GM12878 (cell line): ENCODE data around the gene DNASE1L3. TPM values are rescaled to one million over a fixed set of nuclear protein-coding genes. Genes with fewer than 3 reads are reported as not detected.

Experiments used
- ATAC-seq: fragments of 200-7000 bp; cut with Tn5 transposase; 3 replicates; pipeline ENCODE4 v1.9.1; 2020; ENCODE audit warnings: mild to moderate bottlenecking, moderate library complexity
- BruUV-seq: library from RNA; stranded (reverse); fragments of 400-500 nt; replicated peaks from 2 replicates; lab custom pipeline; 2021; lab: Mats Ljungman, UMichigan
- CTCF ChIA-PET: fragments of 300-600 bp; sonication (Branson Sonifier 250); formaldehyde crosslinking; extraction: SDS; loops from one replicate; lab custom pipeline; 2021; ENCODE audit warnings: inconsistent platforms; lab: Yijun Ruan, JAX
- POLR2A ChIA-PET: fragments of 350-600 bp; formaldehyde crosslinking; extraction: SDS; loops from one replicate; lab custom pipeline; 2021; ENCODE audit warnings: inconsistent platforms; lab: Charles Lee
- RAD21 ChIA-PET: fragments of 300-600 bp; sonication (Branson Sonifier 250); formaldehyde crosslinking; loops from one replicate; lab custom pipeline; 2023; ENCODE audit warnings: antibody characterized with exemption; ENCODE audit not compliant: unreplicated experiment; lab: Charles Lee
- SMC1A ChIA-PET: fragments of 300-600 bp; sonication (Branson Sonifier 250); formaldehyde crosslinking; loops from one replicate; lab custom pipeline; 2023; ENCODE audit not compliant: unreplicated experiment, uncharacterized antibody; lab: Charles Lee
- DNase-seq: peaks from one replicate; pipeline ENCODE4 v3.0.0-alpha.2; 2011; ENCODE audit warnings: low read depth, low spot score
- FAIRE-seq: peaks from 3 replicates; lab custom pipeline; 2011; peaks lifted over from hg19 to GRCh38; lab: Jason Lieb, UNC
- H2AFZ ChIP-seq: 2 replicates; pipeline ENCODE4 v1.6.0; 2011; ENCODE audit warnings: low read depth, low read length, control low read depth; ENCODE audit not compliant: control insufficient read depth
- H3K27ac ChIP-seq: 2 replicates; pipeline ENCODE4 v1.5.1; 2011; ENCODE audit warnings: control low read depth; ENCODE audit not compliant: control insufficient read depth, insufficient read depth
- H3K27me3 ChIP-seq, 2 experiments: replicated peaks in 1 of 2; 2 replicates each; pipeline versions ENCODE4 v1.6.0 to v1.6.1; 2011; ENCODE audit warnings: low read length in 1 of 2; ENCODE audit not compliant: control insufficient read depth in 2 of 2, insufficient read depth in 2 of 2
- H3K36me3 ChIP-seq, 2 experiments: 2 replicates each; pipeline ENCODE4 v1.5.1; 2011; ENCODE audit warnings: low read length in 1 of 2; ENCODE audit not compliant: control insufficient read depth in 2 of 2, insufficient read depth in 2 of 2
- H3K4me1 ChIP-seq: 2 replicates; pipeline ENCODE4 v1.6.1; 2011; ENCODE audit warnings: mild to moderate bottlenecking, low read length, moderate library complexity, mixed read lengths; ENCODE audit not compliant: control insufficient read depth, insufficient read depth
- H3K4me2 ChIP-seq: 2 replicates; pipeline ENCODE4 v1.6.0; 2011; ENCODE audit warnings: control low read depth; ENCODE audit not compliant: control insufficient read depth, insufficient read depth
- H3K4me3 ChIP-seq: fragments of 200-600 bp; sonication (generic); 2 replicates; pipeline ENCODE4 v1.5.1; 2016
- H3K79me2 ChIP-seq: 2 replicates; pipeline ENCODE4 v1.6.0; 2011; ENCODE audit warnings: low read length; ENCODE audit not compliant: control insufficient read depth, insufficient read depth
- H3K9ac ChIP-seq: 2 replicates; pipeline ENCODE4 v1.8.0; 2011; ENCODE audit warnings: low read length, control low read depth, mixed read lengths; ENCODE audit not compliant: control insufficient read depth, insufficient read depth
- H3K9me3 ChIP-seq: replicated peaks from 3 replicates; pipeline ENCODE4 v1.5.1; 2011; ENCODE audit warnings: mild to moderate bottlenecking, low read length; ENCODE audit not compliant: control insufficient read depth, insufficient read depth
- H4K20me1 ChIP-seq: 2 replicates; pipeline ENCODE4 v1.6.0; 2011; ENCODE audit not compliant: control insufficient read depth, insufficient read depth
- CBX5 ChIP-seq: sonication (generic); IDR thresholded peaks from 2 replicates; pipeline ENCODE4 v1.6.1; 2016; ENCODE audit warnings: low read depth, moderate library complexity, mild to moderate bottlenecking, inconsistent platforms
- CHD4 ChIP-seq: fragments of 200-600 bp; sonication (generic); IDR thresholded peaks from 2 replicates; pipeline ENCODE4 v1.6.1; 2016; ENCODE audit warnings: mild to moderate bottlenecking
- CUX1 ChIP-seq: IDR thresholded peaks from 2 replicates; pipeline ENCODE4 v1.6.1; 2012; ENCODE audit warnings: improper control_type of control experiment, low read depth, low read length; ENCODE audit not compliant: insufficient replicate concordance
- E2F4 ChIP-seq: IDR thresholded peaks from 2 replicates; pipeline ENCODE4 v1.6.1; 2012; ENCODE audit warnings: low read depth, low read length, improper control_type of control experiment
- HCFC1 ChIP-seq: fragments of 150-350 bp; IDR thresholded peaks from 2 replicates; pipeline ENCODE4 v1.6.1; 2014; ENCODE audit warnings: low read length
- HDAC2 ChIP-seq: fragments of 200-600 bp; sonication (generic); IDR thresholded peaks from 2 replicates; pipeline ENCODE4 v1.6.1; 2017
- IKZF1 ChIP-seq: fragments of 450-650 bp; conservative IDR thresholded peaks from 2 replicates; pipeline ENCODE4 v1.6.1; 2017; ENCODE audit warnings: antibody characterized with exemption, mild to moderate bottlenecking
- IRF5 ChIP-seq: fragments of 450-650 bp; IDR thresholded peaks from 2 replicates; pipeline ENCODE4 v1.6.1; 2017; ENCODE audit warnings: borderline replicate concordance
- MEF2B ChIP-seq: fragments of 450-650 bp; IDR thresholded peaks from 2 replicates; pipeline ENCODE4 v1.6.1; 2018; ENCODE audit warnings: mild to moderate bottlenecking, moderate library complexity; ENCODE audit not compliant: partially characterized antibody, poor library complexity, severe bottlenecking
- MTA2 ChIP-seq: fragments of 450-650 bp; IDR thresholded peaks from 2 replicates; pipeline ENCODE4 v1.6.1; 2016; ENCODE audit warnings: low read depth, mild to moderate bottlenecking, moderate library complexity
- NBN ChIP-seq: fragments of 450-650 bp; IDR thresholded peaks from 2 replicates; pipeline ENCODE4 v1.6.1; 2016
- NR2F1 ChIP-seq: fragments of 450-650 bp; conservative IDR thresholded peaks from 2 replicates; pipeline ENCODE4 v1.6.1; 2017; ENCODE audit warnings: mild to moderate bottlenecking
- SMAD1 ChIP-seq: fragments of 450-650 bp; IDR thresholded peaks from 2 replicates; pipeline ENCODE4 v1.6.1; 2018; ENCODE audit warnings: mild to moderate bottlenecking, low read depth; ENCODE audit not compliant: partially characterized antibody
- SPI1 ChIP-seq: IDR thresholded peaks from 2 replicates; pipeline ENCODE4 v1.6.1; 2011; ENCODE audit warnings: low read depth, mild to moderate bottlenecking, low read length, moderate library complexity, borderline replicate concordance; ENCODE audit not compliant: insufficient read depth
- TCF12 ChIP-seq: IDR thresholded peaks from 2 replicates; pipeline ENCODE4 v1.6.1; 2011; ENCODE audit warnings: low read depth, mild to moderate bottlenecking, low read length
- ZBED1 ChIP-seq: IDR thresholded peaks from 2 replicates; pipeline ENCODE4 v1.6.1; 2016; ENCODE audit warnings: borderline replicate concordance
- WGBS: methylation state at CpG from one replicate; pipeline ENCODE4 v1.1.6; 2016; ENCODE audit warnings: low lambda C conversion rate; ENCODE audit not compliant: insufficient replicate concordance, insufficient coverage; ENCODE audit errors: missing lambda C conversion rate; 5-methylcytosine and 5-hydroxymethylcytosine counted together
- in situ Hi-C: fragments of 300-500 bp; cut with MboI; formaldehyde crosslinking; loops from 9 replicates; pipeline ENCODE4 v1.14.3; 2018; ENCODE audit warnings: mixed read lengths
- intact Hi-C: fragments of 100-400 bp; cut with micrococcal nuclease; formaldehyde crosslinking; loops from one replicate; pipeline ENCODE4 v1.14.2; 2022; ENCODE audit not compliant: unreplicated experiment
- polyA plus RNA-seq, 11 experiments: library from polyadenylated mRNA; depleted of rRNA in 4 of 11; unstranded in 6 of 11; stranded (reverse) in 5 of 11; fragments of >200 nt; fragmentation: Nextera tagmentation in 4 of 11; fragmentation: Illumina TruSeq in 1 of 11; extraction: Ambion mirVana in 4 of 11; extraction: Trizol in 1 of 11; gene quantifications; 1 replicate in 1 of 11; 2 replicates in 10 of 11; pipeline versions ENCODE4 v1.2.1 to v1.2.3, GENCODE V29; 2011 to 2016; ENCODE audit warnings: inconsistent platforms in 2 of 11, missing spikeins in 2 of 11, low read depth in 1 of 11
- total RNA-seq, 4 experiments: library from RNA; depleted of rRNA in 3 of 4; stranded (reverse); fragments of >200 nt in 3 of 4; fragmentation: Illumina TruSeq in 1 of 4; extraction: Trizol in 1 of 4; gene quantifications; 2 replicates each; pipeline versions ENCODE4 v1.2.1 to v1.2.3, GENCODE V29; 2013 to 2021

The DNASE1L3 gene
- total and polyA plus RNA-seq, 10 of the 15 experiments (the other 5 are each of a cell fraction or from before 2014, with no cell fraction given), result 3.2 to 72.1 (median 6.3) TPM

GRCh38 chr3:58209933-58210332 lies 839 bp downstream of the DNASE1L3 start (continued):
- no peak for TF ChIP-seq SPI1
- TF ChIP-seq, all 136 proteins: peak for 5

- ChIA-PET POLR2A (interaction anchor here (0.9 to 17.1 kb wide), 4 partner anchors 4 to 26 kb away, joined by 3 to 491 read pairs (median 252); partner anchors contain the start of gene DNASE1L3), CTCF (interaction anchor here (1.9 to 13.5 kb wide), 2 partner anchors 9 to 13 kb away, joined by 18 to 655 read pairs; no protein-coding TSS in a partner anchor)
- TF ChIP-seq NBN, result peak; percentile 47; the same call in 1 of the 2 replicates
- TF ChIP-seq HCFC1, result no peak
- TF ChIP-seq E2F4, result no peak
- peak; percentile 47 for TF ChIP-seq SMAD1
- TF ChIP-seq CUX1, result peak; percentile 81
- no peak for TF ChIP-seq IRF5
- 0 out of 2 replicates have a peak, but pooled peaks have one; percentile 51 for TF ChIP-seq TCF12
- no peak for TF ChIP-seq HDAC2
- 0 out of 2 replicates have a peak, but pooled peaks have one; percentile 34 for TF ChIP-seq IKZF1
- TF ChIP-seq ZBED1, result no peak
- TF ChIP-seq NR2F1, result peak; percentile 84
- TF ChIP-seq CHD4, result no peak
- no peak for TF ChIP-seq CBX5
- 0 out of 2 replicates have a peak, but pooled peaks have one; percentile 7 for TF ChIP-seq MTA2
- TF ChIP-seq MEF2B, result peak; percentile 88
Measured at GRCh38 chr3:58207954-58208353, 2.8 kb downstream of the DNASE1L3 start.

More at GRCh38 chr3:58207954-58208353, 2.8 kb downstream of the DNASE1L3 start:
- ATAC-seq, result peak; percentile 19
- FAIRE-seq, result no peak
- no peaks in the 10 kb centered on the region; the same call in 2 of the 3 replicates for H3K9me3 ChIP-seq
- H3K4me2 ChIP-seq, result no peak overlapping the region
- H3K4me1 ChIP-seq, result peaks cover 16% of the 10 kb centered on the region
- in situ Hi-C loops, result loop anchor here (25.0 kb wide), 1 partner anchor 1179 kb away; no protein-coding TSS in a partner anchor
- no peak overlapping the region for H3K4me3 ChIP-seq
- 64% methylated on average over 4 of the region's 4 CpGs for WGBS
- RAD21 ChIA-PET, result interaction anchor here (0.7 to 11.9 kb wide), 9 partner anchors 5 to 96 kb away, joined by 3 to 285 read pairs (median 9); partner anchors contain the start of gene ABHD6
- peaks cover 0 to under 1% of the 10 kb centered on the region in 2 experiments; a peak in 1 of 4 replicates for H3K36me3 ChIP-seq
- no peak overlapping the region for H2AFZ ChIP-seq
- no peak overlapping the region for H3K27ac ChIP-seq
- BruUV-seq, result no TSS peak
- SMC1A ChIA-PET, result interaction anchor here (1.1 to 14.2 kb wide), 7 partner anchors 8 to 26 kb away, joined by 3 to 510 read pairs (median 3); no protein-coding TSS in a partner anchor
- DNase-seq, result no peak
- H3K79me2 ChIP-seq, result no peaks in the 10 kb centered on the region
- no peaks in the 10 kb centered on the region for H4K20me1 ChIP-seq
- H3K9ac ChIP-seq, result no peak overlapping the region
- intact Hi-C loops, result no loop called here
- no peaks in the 10 kb centered on the region for H3K27me3 ChIP-seq
